HepG2 (cell line): ENCODE measurements around the gene PLEKHG4B.

Source experiments
- ATF5 ChIP-seq: sonication (generic); formaldehyde crosslinking; IDR thresholded peaks from 2 replicates; pipeline ENCODE4 v1.4.0; 2020; ENCODE audit warnings: mild to moderate bottlenecking, low read depth, missing genetic modification reagents
- CTCF ChIP-seq: sonication (generic); formaldehyde crosslinking; IDR thresholded peaks from 2 replicates; pipeline ENCODE4 v1.5.0; 2020; ENCODE audit warnings: mild to moderate bottlenecking, missing genetic modification reagents, moderate library complexity
- KDM5A ChIP-seq: fragments of 200-600 bp; sonication (generic); IDR thresholded peaks from 2 replicates; pipeline ENCODE4 v1.7.0; 2018; ENCODE audit warnings: antibody characterized with exemption, mild to moderate bottlenecking, low read length, borderline replicate concordance
- MEF2D ChIP-seq: sonication (generic); formaldehyde crosslinking; IDR thresholded peaks from 2 replicates; pipeline ENCODE4 v1.5.1; 2020; ENCODE audit warnings: mild to moderate bottlenecking, missing genetic modification reagents
- TBX3 ChIP-seq: fragments of 450-650 bp; IDR thresholded peaks from 2 replicates; pipeline ENCODE4 v1.6.1; 2017; ENCODE audit warnings: antibody characterized with exemption, mild to moderate bottlenecking, inconsistent platforms, borderline replicate concordance
- ZNF713 ChIP-seq: sonication (generic); formaldehyde crosslinking; IDR thresholded peaks from 2 replicates; pipeline ENCODE4 v1.4.0; 2020; ENCODE audit warnings: mild to moderate bottlenecking, missing genetic modification reagents

GRCh38 chr5:159448-160172 is 67.6 kb downstream of the PLEKHG4B start:
- TF ChIP-seq CTCF (CRISPR knock-in tag), result no peak
- TF ChIP-seq MEF2D, result no peak
- TF ChIP-seq TBX3, result no peak
- no peak for TF ChIP-seq KDM5A
- TF ChIP-seq ZNF713 (CRISPR knock-in tag), result no peak
- no peak for TF ChIP-seq ATF5 (CRISPR knock-in tag)
